Measurements from ENCODE around the gene LCA5. TPM values are rescaled to one million over a fixed set of nuclear protein-coding genes. Genes with fewer than 3 reads are reported as not detected.

LCA5 gene
- total RNA-seq, 1 experiment from 2014 or later, result 2.3 TPM

GRCh38 chr6:79554305-79554704 lies 17.1 kb upstream of the LCA5 start:
- Histone ChIP-seq H3K23me2 (ENCODE audit: insufficient read length, low read depth, low read length, poor library complexity, severe bottlenecking) (no peaks in the 10 kb centered on the region), H3T11ph (ENCODE audit: low read length) (no peak overlapping the region), H2BK120ac (ENCODE audit: low read depth, low read length, poor library complexity, severe bottlenecking) (no peak overlapping the region), H3K27me3 (ENCODE audit: insufficient read depth, low read length) (no peaks in the 10 kb centered on the region), H4K5ac (ENCODE audit: insufficient read length, low read depth, low read length) (no peak overlapping the region), H3K79me2 (ENCODE audit: insufficient read depth, low read length) (no peaks in the 10 kb centered on the region), H3K27ac (ENCODE audit: insufficient read length, low read depth, low read length) (no peak overlapping the region), H3K18ac (ENCODE audit: insufficient read length, low read depth, low read length) (no peak overlapping the region), H2AFZ (ENCODE audit: low read length) (no peak overlapping the region), H2BK20ac (ENCODE audit: low read depth, low read length, poor library complexity, severe bottlenecking) (no peak overlapping the region), H3K56ac (ENCODE audit: insufficient read length, low read depth, low read length) (no peak overlapping the region), H4K20me1 (ENCODE audit: control insufficient read depth, insufficient read depth, insufficient read length) (no peaks in the 10 kb centered on the region), H3K79me1 (ENCODE audit: insufficient read depth, low read depth, low read length, poor library complexity, severe bottlenecking) (no peaks in the 10 kb centered on the region), H4K91ac (ENCODE audit: insufficient read length, low read depth, low read length) (no peak overlapping the region), H2BK15ac (ENCODE audit: low read depth, low read length) (no peak overlapping the region), H4K8ac (replicated peaks; ENCODE audit: insufficient read length, low read depth, low read length) (no peak overlapping the region), H3K9me3 (ENCODE audit: control insufficient read depth, low read depth, low read length) (no peaks in the 10 kb centered on the region), H3K9ac (ENCODE audit: extremely low read depth, insufficient read length, low read length) (no peak overlapping the region), H2BK12ac (ENCODE audit: insufficient read length, low read depth, low read length) (no peak overlapping the region), H2AK5ac (ENCODE audit: insufficient read length, low read length) (no peak overlapping the region), H3K4ac (ENCODE audit: low read depth, low read length) (no peak overlapping the region), H3K23ac (ENCODE audit: insufficient read length, low read depth, low read length) (no peak overlapping the region), H3K14ac (ENCODE audit: insufficient read depth, low read length) (no peak overlapping the region), H3K4me2 (ENCODE audit: insufficient read depth, insufficient read length, low read length) (no peak overlapping the region), H2BK5ac (ENCODE audit: insufficient read length, low read length) (no peak overlapping the region), H3K4me1 (ENCODE audit: insufficient read depth, low read length) (no peaks in the 10 kb centered on the region)
- DNase-seq, result no peak
- Mint-ChIP-seq H3K36me3 (ENCODE audit: insufficient read depth in 1 of 3, low read depth in 3 of 3) (peaks cover 5 to 7% (median 6%) of the 10 kb centered on the region in 3 experiments; a peak in 4 of 7 replicates), H3K27me3 (ENCODE audit: low read depth) (no peaks in the 10 kb centered on the region), H3K4me1 (peaks cover 6 to 8% of the 10 kb centered on the region in 2 experiments), H3K27ac (no peak overlapping the region), H3K4me3 (no peak overlapping the region), H3K9me3 (no peaks in the 10 kb centered on the region)
- TF ChIP-seq, protein P1, sequence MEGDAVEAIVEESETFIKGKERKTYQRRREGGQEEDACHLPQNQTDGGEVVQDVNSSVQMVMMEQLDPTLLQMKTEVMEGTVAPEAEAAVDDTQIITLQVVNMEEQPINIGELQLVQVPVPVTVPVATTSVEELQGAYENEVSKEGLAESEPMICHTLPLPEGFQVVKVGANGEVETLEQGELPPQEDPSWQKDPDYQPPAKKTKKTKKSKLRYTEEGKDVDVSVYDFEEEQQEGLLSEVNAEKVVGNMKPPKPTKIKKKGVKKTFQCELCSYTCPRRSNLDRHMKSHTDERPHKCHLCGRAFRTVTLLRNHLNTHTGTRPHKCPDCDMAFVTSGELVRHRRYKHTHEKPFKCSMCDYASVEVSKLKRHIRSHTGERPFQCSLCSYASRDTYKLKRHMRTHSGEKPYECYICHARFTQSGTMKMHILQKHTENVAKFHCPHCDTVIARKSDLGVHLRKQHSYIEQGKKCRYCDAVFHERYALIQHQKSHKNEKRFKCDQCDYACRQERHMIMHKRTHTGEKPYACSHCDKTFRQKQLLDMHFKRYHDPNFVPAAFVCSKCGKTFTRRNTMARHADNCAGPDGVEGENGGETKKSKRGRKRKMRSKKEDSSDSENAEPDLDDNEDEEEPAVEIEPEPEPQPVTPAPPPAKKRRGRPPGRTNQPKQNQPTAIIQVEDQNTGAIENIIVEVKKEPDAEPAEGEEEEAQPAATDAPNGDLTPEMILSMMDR (conservative IDR thresholded peaks at IDR 0.05), result no peak
